GM18870 (cell line): ENCODE data around the gene MTX1.
"Not testable (repeated sequence)": the region's sequence is repeated elsewhere in the genome, so short reads cannot be mapped to it uniquely, and the experiment has no call there.

Experiments
- ATAC-seq: cut with Tn5 transposase; IDR thresholded peaks from one replicate; pipeline ENCODE4 v1.9.1; 2021; ENCODE audit warnings: moderate library complexity; ENCODE audit not compliant: unreplicated experiment

Gene MTX1

GRCh38 chr1:155206891-155207805, 1.3 kb upstream of the MTX1 start:
- ATAC-seq, result no peak

GRCh38 chr1:155207806-155208540, 522 bp upstream of the MTX1 start, which contains the start of gene THBS3:
THBS3 (minus strand) TSS chr1:155207897; CDS start chr1:155207876, 21 bp downstream.
- no peak for ATAC-seq

DNA sequence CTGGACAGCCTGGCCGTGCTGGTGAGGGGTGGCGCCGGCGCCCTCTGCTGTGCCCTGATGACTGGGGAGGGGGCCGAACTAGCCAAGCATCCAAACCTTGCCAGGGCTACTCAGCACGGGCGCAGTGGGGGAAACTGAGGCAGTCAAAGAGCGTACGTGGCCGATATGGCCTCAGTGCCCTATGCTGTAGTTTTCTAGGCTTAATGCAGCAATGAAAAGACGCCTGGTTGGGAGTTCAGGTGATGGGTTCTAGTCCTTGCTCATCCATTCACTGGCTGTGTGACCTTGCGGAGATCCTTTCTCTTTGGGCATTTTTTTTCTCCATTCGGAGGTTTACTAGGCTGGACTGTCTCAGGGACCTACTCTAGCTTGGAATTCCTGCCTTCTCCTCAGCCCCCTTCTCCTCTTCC, 822 bp downstream of the MTX1 start:
- ATAC-seq, result no peak

GRCh38 chr1:155210314-155211104, 2.0 kb downstream of the MTX1 start:
- ATAC-seq, result no peak

DNA sequence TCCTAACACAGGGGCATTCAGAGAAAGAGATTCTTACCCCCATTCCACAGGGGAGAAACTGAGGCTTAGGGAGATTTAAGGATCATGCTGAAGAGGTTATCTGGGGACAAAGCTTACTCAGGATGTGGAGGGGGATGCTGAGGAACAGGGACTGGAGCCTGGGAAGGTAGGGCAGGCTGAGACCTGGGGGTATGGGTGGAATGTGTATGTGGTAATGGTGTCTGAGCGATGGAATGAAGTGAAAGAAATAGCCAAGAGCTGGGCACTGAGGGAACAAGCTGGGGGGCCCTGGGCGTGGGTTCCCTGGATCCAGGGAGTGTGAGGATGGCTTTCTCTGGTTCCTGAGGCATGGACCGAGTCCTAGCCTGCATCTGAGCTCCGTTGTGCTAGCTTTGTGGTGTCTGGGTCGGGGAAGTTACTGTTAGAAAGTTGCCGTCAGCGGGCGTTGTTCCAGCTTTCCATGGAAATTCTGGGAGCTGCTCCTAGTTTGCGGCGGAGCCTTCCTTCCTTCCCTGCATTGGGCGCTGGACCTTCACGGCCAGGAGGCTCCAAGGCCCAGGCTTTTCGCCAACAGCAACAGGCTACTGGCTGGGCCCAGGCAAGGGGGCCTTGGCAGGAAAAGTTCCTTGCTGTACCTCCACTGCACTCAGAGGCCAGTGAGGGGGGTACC, 3.0 kb downstream of the MTX1 start:
- ATAC-seq, result not testable (repeated sequence)

DNA sequence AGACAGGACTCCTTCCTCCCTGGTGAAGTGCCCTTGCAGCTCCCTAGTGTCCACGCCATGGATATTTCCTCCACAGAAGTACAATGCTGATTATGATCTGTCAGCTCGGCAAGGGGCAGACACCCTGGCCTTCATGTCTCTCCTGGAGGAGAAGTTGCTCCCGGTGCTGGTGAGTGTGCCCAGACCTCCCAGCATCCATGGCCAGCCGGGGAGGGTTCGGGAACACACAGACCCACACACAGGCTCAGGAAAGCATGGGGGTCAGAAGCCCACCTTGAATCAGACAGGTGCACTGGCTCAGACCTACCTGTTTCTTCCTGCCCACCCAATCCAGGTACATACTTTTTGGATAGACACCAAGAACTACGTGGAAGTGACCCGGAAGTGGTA, 3.6 kb downstream of the MTX1 start:
- ATAC-seq, result not testable (repeated sequence)

GRCh38 chr1:155214702-155215101, 6.2 kb downstream of the MTX1 start:
- not testable (repeated sequence) for ATAC-seq

- ATAC-seq, result no peak
These were observed 10.5 kb downstream of the MTX1 start for GRCh38 chr1:155218854-155219591.

- ATAC-seq, result no peak
These were observed 11.1 kb downstream of the MTX1 start for GRCh38 chr1:155219592-155220031.

DNA sequence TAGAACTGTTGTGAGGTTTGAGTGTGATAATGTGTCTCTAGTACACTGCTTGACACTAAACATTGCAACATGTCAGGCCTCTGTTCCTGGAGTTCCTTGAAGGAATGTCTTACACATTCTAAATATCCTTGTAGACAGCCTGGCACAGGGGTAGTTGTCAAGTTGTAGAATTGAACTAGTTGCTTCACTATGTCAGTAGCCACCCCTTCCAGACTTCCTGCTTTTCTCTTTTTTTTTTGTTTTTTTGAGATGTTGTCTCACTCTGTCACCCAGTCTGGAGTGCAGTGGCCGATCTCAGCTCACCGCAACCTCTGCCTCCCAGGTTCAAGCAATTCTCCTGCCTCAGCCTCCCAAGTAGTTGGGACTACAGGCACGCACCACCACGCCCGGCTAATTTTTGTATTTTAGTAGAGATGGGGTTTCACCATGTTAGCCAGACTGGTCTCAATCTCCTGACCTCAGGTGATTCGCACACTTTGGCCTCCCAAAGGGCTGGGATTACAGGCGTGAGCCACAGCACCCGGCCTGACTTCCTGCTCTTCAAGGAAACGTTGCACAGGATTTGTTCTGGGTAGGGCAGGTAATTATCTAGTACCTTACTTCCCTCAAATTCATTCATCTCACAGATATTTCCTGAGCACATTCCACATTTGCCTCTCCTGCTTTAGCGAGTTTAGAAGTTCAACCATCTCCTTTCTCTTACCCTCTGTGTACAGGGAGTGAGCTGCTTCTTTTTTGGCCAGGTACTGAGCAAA, 11.9 kb downstream of the MTX1 start:
- ATAC-seq, result not testable (repeated sequence)

DNA sequence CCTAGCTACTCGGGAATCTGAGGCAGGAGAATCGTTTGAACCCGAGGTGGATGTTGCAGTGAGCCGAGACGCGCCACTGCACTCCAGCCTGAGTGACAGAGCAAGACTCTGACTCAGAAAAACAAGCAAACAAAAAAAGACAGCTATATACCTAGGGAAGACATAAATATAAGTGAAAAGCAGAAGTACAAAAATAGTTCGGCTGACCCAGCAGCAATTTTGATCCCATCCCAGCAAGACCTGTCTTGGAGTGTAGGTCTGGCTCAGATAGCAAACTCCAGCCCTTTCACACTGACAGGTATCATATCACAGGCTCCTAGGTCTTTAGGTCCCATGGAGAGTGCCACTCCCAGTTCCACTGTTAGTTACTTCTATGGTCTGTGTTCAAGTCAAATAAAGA, 14.6 kb downstream of the MTX1 start:
- no peak for ATAC-seq

- not testable (repeated sequence) for ATAC-seq
These were observed 16.9 kb downstream of the MTX1 start for GRCh38 chr1:155225404-155225759.

DNA sequence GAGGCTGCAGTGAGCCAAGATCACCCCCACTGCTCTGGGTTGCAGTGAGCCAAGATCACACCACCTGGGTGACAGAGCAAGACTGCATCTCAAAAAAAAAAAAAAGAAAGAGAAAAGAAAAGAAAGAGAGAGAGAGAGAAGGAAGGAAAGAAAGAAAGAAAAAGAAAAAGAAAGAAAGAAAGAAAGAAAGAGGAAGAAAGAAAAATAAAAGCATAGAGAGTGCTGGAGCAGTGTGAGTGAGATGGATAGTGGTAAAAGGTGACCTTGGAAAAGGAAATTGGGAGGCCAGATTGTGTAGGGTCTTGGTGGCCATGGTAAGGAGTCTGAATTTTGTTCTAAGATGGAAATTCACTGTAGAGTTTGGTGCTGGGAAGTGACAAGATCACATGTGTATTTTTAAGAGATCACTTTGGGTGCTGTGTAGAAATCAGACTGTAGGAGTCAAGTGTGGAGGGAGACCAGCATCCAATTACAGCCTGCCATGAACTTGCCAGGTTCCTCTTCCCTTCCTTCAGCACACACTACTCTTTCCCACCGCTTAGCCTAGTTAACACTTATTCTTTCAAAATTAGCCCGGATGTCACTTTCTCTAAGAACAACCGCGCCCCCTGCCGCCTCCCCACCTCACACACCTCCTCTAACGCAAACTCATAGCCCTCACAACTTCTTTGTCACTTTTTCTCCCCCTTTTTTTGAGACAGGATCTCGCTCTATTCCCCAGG, 17.9 kb downstream of the MTX1 start:
- no peak for ATAC-seq

GRCh38 chr1:155226910-155227260, 18.4 kb downstream of the MTX1 start:
- ATAC-seq, result no peak

DNA sequence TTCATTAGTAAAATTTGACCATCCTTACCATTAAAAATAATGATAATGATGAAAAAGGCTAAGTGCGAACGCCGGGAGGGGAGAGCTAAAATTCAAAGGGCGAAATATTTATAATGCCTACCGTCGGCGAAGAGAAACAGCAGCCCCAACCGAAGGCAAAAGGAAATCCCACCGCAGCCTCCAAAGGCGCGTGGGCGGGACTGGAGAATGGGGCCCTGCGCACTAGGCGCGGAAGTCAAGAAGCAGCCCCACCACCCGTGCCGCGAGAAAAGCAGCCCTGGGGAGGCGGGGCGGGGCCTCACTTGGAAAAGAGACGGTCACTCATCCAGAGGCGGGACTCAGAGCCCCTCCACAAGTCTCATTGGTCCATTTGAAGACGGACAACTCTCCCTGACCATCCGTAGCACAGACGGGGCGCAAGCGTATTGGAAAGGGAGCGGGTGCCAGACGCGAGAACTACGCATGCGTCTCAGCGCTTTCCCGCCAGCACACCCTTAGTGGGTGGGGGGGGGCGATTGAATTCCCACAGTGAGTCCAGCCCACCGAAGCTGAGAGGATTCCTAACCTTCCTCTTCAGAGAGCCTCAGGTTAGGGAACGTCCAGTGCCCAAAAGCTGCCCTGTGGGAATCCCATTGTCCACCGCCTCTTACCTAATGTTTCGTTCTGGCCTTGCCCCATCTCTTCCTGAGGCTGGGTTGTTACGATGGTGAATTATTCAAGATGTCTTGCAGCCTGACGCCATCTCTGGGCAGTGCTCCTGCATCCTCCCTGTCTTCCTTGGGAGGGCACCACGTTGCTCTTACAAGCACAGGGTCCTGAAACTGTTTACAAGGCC, 19.0 kb downstream of the MTX1 start:
- peak; percentile 87 for ATAC-seq

DNA sequence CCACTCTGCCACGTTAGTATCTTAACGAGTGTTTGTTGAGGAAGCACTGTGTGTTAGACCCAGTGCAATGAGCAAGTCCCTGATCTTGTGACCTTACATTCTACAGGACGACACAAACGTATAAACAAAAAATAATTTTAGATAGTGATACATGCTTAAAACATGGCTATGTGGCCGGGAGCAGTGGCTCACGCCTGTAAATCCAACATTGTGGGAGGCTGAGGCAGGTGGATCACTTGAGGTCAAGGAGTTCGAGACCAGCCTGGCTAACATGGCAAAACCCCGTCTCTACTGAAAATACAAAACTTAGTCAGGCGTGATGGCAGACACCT, 19.6 kb downstream of the MTX1 start:
- ATAC-seq, result no peak

DNA sequence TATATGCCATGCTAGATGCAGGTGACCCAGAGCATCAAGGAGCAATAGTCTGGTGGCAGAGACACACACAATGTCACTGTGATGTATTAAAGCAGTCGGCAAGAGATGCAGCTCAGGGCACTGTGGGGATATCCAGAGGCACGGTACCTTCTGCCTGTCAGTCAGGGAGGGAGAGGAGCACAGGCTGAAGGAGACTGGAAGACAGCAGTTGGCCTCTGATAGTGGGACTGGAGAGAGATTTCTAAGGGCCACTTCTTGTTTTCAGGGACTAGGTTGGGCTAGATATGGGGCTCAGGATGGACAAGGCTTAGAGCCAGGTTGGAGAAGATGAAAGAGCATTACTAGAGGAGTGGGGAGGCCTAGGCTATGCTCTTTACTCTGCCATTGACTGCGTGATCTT, 22.8 kb downstream of the MTX1 start:
- ATAC-seq, result not testable (repeated sequence)
